ENCODE results near the gene RIMBP2. TPM values are rescaled to one million over a fixed set of nuclear protein-coding genes. Genes with fewer than 3 reads are reported as not detected.

Gene RIMBP2
- total and polyA plus RNA-seq, 9 of the 15 experiments (the other 6 are each of a cell fraction or from before 2014, with no cell fraction given): not detected

DNA sequence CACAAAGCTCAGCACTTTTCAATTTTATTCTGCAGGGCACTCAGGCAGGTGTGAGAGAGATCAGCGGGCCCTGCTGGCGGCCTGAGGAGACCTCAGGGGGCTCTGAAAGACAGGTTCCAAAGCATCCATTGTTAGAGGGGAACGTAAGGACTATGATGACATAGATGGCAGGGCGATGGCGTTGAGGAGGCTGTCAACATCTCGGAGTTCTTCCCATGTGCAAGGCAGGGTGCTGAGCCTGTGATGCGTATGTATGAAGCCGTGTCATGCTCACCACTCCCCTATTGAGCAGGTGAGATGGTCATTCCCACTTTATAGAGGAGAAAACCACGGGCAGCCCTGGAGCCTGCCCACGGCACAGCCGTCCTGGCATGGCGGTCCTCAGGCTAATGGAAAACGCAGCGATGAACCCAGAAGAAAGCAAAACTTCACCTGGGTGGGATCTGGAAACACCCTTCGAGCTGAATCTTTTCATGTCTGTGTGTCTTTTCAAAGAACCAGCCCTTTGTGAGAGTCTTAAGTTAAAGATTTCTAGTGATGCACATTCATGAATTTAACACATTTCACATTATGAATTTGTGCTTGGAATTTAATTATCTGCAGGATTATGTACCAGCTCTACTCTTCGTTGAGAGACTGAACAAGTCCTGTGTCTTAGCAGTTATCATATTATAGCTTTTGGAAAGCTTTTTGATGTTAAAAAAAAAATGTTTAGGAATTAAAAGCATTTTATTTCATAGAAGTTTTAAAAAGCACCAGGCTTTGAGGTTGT is 64.7 kb downstream of the RIMBP2 start:
- H3K9ac ChIP-seq (ENCODE audit: insufficient read depth in 1 of 2, low read depth in 2 of 2, low read length in 2 of 2): no peak overlapping the region
- no peak for ATAC-seq
- H2AFZ ChIP-seq (ENCODE audit: low read depth, low read length): no peak overlapping the region
- no peaks in the 10 kb centered on the region for H3K36me3 ChIP-seq (ENCODE audit: control insufficient read depth, insufficient read depth, low read length)
- FAIRE-seq: no peak
- peaks cover 0 to 5% of the 10 kb centered on the region in 2 experiments; a peak in 2 of 5 replicates for H3K4me1 ChIP-seq (replicated peaks in 1 of 2; ENCODE audit: control insufficient read depth in 2 of 2, insufficient read depth in 2 of 2, low read length in 2 of 2)
- no peaks in the 10 kb centered on the region for H3K79me2 ChIP-seq (ENCODE audit: control insufficient read depth, insufficient read depth, low read length)
- 0% methylated on average over 16 of the region's 16 CpGs for WGBS (ENCODE audit: insufficient coverage, low coverage, missing lambda C conversion rate)
- no peak overlapping the region for H3K27ac ChIP-seq (ENCODE audit: extremely low read depth, low read depth, low read length)
- POLR2A ChIA-PET: interaction anchor here (0.7 kb wide), 1 partner anchor 26 kb away, joined by 3 read pairs; no protein-coding TSS in a partner anchor
- H3K4me3 ChIP-seq: no peak overlapping the region
- H3K9me1 ChIP-seq (ENCODE audit: control insufficient read depth, insufficient read depth, low read length): no peaks in the 10 kb centered on the region
- intact Hi-C loops (cut with micrococcal nuclease): no loop called here
- no peaks in the 10 kb centered on the region for H3K9me3 ChIP-seq (replicated peaks; ENCODE audit: control insufficient read depth, insufficient read depth, low read depth, low read length)
- no peak for DNase-seq (ENCODE audit: extremely low read depth in 1 of 4, low spot score in 3 of 4)
- in situ Hi-C loops (cut with MboI): no loop called here
- CTCF ChIA-PET (ENCODE audit: low intra/inter-chr PET ratio): no interaction called here
- H4K20me1 ChIP-seq (replicated peaks; ENCODE audit: control insufficient read depth, insufficient read depth, low read length): no peaks in the 10 kb centered on the region
- H3K27me3 ChIP-seq (ENCODE audit: control insufficient read depth in 2 of 2, insufficient read depth in 2 of 2, low read length in 2 of 2): peaks cover 11 to 48% of the 10 kb centered on the region in 2 experiments; a peak in 3 of 5 replicates
- H3K4me2 ChIP-seq (ENCODE audit: insufficient read depth, low read length): no peak overlapping the region
- no TSS peak for BruUV-seq (replicated peaks)
- TF ChIP-seq ZSCAN32 (CRISPR knock-in tag; IDR thresholded peaks at IDR 0.05): no peak
- no peak for TF ChIP-seq CBFA2T3 (IDR thresholded peaks at IDR 0.05)
- no peak for TF ChIP-seq BCOR (IDR thresholded peaks at IDR 0.05)
- no peak for TF ChIP-seq ZNF431 (CRISPR knock-in tag; IDR thresholded peaks at IDR 0.05)
- TF ChIP-seq, protein P1, sequence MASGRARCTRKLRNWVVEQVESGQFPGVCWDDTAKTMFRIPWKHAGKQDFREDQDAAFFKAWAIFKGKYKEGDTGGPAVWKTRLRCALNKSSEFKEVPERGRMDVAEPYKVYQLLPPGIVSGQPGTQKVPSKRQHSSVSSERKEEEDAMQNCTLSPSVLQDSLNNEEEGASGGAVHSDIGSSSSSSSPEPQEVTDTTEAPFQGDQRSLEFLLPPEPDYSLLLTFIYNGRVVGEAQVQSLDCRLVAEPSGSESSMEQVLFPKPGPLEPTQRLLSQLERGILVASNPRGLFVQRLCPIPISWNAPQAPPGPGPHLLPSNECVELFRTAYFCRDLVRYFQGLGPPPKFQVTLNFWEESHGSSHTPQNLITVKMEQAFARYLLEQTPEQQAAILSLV (tag; IDR thresholded peaks at IDR 0.05): no peak
- no peak for TF ChIP-seq ZBTB17 (CRISPR knock-in tag; IDR thresholded peaks at IDR 0.05)
- TF ChIP-seq, protein P2, sequence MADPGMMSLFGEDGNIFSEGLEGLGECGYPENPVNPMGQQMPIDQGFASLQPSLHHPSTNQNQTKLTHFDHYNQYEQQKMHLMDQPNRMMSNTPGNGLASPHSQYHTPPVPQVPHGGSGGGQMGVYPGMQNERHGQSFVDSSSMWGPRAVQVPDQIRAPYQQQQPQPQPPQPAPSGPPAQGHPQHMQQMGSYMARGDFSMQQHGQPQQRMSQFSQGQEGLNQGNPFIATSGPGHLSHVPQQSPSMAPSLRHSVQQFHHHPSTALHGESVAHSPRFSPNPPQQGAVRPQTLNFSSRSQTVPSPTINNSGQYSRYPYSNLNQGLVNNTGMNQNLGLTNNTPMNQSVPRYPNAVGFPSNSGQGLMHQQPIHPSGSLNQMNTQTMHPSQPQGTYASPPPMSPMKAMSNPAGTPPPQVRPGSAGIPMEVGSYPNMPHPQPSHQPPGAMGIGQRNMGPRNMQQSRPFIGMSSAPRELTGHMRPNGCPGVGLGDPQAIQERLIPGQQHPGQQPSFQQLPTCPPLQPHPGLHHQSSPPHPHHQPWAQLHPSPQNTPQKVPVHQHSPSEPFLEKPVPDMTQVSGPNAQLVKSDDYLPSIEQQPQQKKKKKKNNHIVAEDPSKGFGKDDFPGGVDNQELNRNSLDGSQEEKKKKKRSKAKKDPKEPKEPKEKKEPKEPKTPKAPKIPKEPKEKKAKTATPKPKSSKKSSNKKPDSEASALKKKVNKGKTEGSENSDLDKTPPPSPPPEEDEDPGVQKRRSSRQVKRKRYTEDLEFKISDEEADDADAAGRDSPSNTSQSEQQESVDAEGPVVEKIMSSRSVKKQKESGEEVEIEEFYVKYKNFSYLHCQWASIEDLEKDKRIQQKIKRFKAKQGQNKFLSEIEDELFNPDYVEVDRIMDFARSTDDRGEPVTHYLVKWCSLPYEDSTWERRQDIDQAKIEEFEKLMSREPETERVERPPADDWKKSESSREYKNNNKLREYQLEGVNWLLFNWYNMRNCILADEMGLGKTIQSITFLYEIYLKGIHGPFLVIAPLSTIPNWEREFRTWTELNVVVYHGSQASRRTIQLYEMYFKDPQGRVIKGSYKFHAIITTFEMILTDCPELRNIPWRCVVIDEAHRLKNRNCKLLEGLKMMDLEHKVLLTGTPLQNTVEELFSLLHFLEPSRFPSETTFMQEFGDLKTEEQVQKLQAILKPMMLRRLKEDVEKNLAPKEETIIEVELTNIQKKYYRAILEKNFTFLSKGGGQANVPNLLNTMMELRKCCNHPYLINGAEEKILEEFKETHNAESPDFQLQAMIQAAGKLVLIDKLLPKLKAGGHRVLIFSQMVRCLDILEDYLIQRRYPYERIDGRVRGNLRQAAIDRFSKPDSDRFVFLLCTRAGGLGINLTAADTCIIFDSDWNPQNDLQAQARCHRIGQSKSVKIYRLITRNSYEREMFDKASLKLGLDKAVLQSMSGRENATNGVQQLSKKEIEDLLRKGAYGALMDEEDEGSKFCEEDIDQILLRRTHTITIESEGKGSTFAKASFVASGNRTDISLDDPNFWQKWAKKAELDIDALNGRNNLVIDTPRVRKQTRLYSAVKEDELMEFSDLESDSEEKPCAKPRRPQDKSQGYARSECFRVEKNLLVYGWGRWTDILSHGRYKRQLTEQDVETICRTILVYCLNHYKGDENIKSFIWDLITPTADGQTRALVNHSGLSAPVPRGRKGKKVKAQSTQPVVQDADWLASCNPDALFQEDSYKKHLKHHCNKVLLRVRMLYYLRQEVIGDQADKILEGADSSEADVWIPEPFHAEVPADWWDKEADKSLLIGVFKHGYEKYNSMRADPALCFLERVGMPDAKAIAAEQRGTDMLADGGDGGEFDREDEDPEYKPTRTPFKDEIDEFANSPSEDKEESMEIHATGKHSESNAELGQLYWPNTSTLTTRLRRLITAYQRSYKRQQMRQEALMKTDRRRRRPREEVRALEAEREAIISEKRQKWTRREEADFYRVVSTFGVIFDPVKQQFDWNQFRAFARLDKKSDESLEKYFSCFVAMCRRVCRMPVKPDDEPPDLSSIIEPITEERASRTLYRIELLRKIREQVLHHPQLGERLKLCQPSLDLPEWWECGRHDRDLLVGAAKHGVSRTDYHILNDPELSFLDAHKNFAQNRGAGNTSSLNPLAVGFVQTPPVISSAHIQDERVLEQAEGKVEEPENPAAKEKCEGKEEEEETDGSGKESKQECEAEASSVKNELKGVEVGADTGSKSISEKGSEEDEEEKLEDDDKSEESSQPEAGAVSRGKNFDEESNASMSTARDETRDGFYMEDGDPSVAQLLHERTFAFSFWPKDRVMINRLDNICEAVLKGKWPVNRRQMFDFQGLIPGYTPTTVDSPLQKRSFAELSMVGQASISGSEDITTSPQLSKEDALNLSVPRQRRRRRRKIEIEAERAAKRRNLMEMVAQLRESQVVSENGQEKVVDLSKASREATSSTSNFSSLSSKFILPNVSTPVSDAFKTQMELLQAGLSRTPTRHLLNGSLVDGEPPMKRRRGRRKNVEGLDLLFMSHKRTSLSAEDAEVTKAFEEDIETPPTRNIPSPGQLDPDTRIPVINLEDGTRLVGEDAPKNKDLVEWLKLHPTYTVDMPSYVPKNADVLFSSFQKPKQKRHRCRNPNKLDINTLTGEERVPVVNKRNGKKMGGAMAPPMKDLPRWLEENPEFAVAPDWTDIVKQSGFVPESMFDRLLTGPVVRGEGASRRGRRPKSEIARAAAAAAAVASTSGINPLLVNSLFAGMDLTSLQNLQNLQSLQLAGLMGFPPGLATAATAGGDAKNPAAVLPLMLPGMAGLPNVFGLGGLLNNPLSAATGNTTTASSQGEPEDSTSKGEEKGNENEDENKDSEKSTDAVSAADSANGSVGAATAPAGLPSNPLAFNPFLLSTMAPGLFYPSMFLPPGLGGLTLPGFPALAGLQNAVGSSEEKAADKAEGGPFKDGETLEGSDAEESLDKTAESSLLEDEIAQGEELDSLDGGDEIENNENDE (IDR thresholded peaks at IDR 0.05; ENCODE audit: low read depth, low read length): no peak
- no peak for TF ChIP-seq ARNT (IDR thresholded peaks at IDR 0.05)
- TF ChIP-seq ETV5 (CRISPR knock-in tag; IDR thresholded peaks at IDR 0.05; ENCODE audit: low read depth): no peak
- TF ChIP-seq SMARCB1 (IDR thresholded peaks at IDR 0.05; ENCODE audit: insufficient read length, low read depth): no peak
- no peak for TF ChIP-seq CCAR2 (IDR thresholded peaks at IDR 0.05; ENCODE audit: low read depth, low read length)

Measured in K562 (cell line).